ENCODE measurements around the gene FAM241B.

FAM241B gene

GRCh38 chr10:69641261-69641980, 11.4 kb downstream of the FAM241B start:
- H3K27me3 Mint-ChIP-seq = peaks cover 9% of the 10 kb centered on the region
- H3K4me1 Mint-ChIP-seq = no peaks in the 10 kb centered on the region
- peaks cover 3% of the 10 kb centered on the region for H3K9me3 Mint-ChIP-seq
- no peak for ATAC-seq
- no peak overlapping the region for H3K4me3 Mint-ChIP-seq
- H3K36me3 Mint-ChIP-seq = no peaks in the 10 kb centered on the region
- H3K27ac Mint-ChIP-seq = no peak overlapping the region

GRCh38 chr10:69642747-69643146, 12.7 kb downstream of the FAM241B start:
- H3K27ac Mint-ChIP-seq = no peak overlapping the region
- no peak for ATAC-seq
- H3K9me3 Mint-ChIP-seq = peaks cover 3% of the 10 kb centered on the region
- no peaks in the 10 kb centered on the region for H3K4me1 Mint-ChIP-seq
- peaks cover 9% of the 10 kb centered on the region for H3K27me3 Mint-ChIP-seq
- H3K36me3 Mint-ChIP-seq = no peaks in the 10 kb centered on the region
- no peak overlapping the region for H3K4me3 Mint-ChIP-seq

GRCh38 chr10:69643779-69644657, 14.0 kb downstream of the FAM241B start:
- ATAC-seq = no peak
- Mint-ChIP-seq H3K27ac (no peak overlapping the region), H3K9me3 (peaks cover 3% of the 10 kb centered on the region), H3K36me3 (no peaks in the 10 kb centered on the region), H3K27me3 (peaks cover 12% of the 10 kb centered on the region), H3K4me3 (no peak overlapping the region), H3K4me1 (no peaks in the 10 kb centered on the region)

- H3K9me3 Mint-ChIP-seq = peaks cover 3% of the 10 kb centered on the region
- H3K27ac Mint-ChIP-seq = no peak overlapping the region
- H3K27me3 Mint-ChIP-seq = peaks cover 16% of the 10 kb centered on the region
- no peak overlapping the region for H3K4me3 Mint-ChIP-seq
- no peaks in the 10 kb centered on the region for H3K36me3 Mint-ChIP-seq
- H3K4me1 Mint-ChIP-seq = no peaks in the 10 kb centered on the region
- ATAC-seq = no peak
These were observed 14.7 kb downstream of the FAM241B start for GRCh38 chr10:69644658-69645295.

GRCh38 chr10:69645296-69646184, 15.5 kb downstream of the FAM241B start:
- Mint-ChIP-seq H3K9me3 (peaks cover 3% of the 10 kb centered on the region), H3K27me3 (peaks cover 23% of the 10 kb centered on the region), H3K4me3 (no peak overlapping the region), H3K4me1 (no peaks in the 10 kb centered on the region), H3K36me3 (no peaks in the 10 kb centered on the region), H3K27ac (no peak overlapping the region)
- no peak for ATAC-seq

GRCh38 chr10:69646185-69647060, 16.4 kb downstream of the FAM241B start:
- no peak for ATAC-seq
- H3K4me1 Mint-ChIP-seq = no peaks in the 10 kb centered on the region
- no peak overlapping the region for H3K27ac Mint-ChIP-seq
- no peak overlapping the region for H3K4me3 Mint-ChIP-seq
- H3K27me3 Mint-ChIP-seq = peaks cover 32% of the 10 kb centered on the region
- no peaks in the 10 kb centered on the region for H3K36me3 Mint-ChIP-seq
- H3K9me3 Mint-ChIP-seq = peaks cover 3% of the 10 kb centered on the region

GRCh38 chr10:69647126-69647525, 17.1 kb downstream of the FAM241B start:
- no peaks in the 10 kb centered on the region for H3K4me1 Mint-ChIP-seq
- H3K4me3 Mint-ChIP-seq = no peak overlapping the region
- H3K27ac Mint-ChIP-seq = no peak overlapping the region
- peaks cover 32% of the 10 kb centered on the region for H3K27me3 Mint-ChIP-seq
- no peaks in the 10 kb centered on the region for H3K36me3 Mint-ChIP-seq
- peaks cover 3% of the 10 kb centered on the region for H3K9me3 Mint-ChIP-seq
- no peak for ATAC-seq

- no peak overlapping the region for H3K4me3 Mint-ChIP-seq
These were observed 17.8 kb downstream of the FAM241B start for GRCh38 chr10:69647819-69648218.

GRCh38 chr10:69648461-69648860, 18.4 kb downstream of the FAM241B start:
- Mint-ChIP-seq H3K36me3 (no peaks in the 10 kb centered on the region), H3K9me3 (no peaks in the 10 kb centered on the region), H3K27ac (no peak overlapping the region), H3K4me1 (no peaks in the 10 kb centered on the region), H3K4me3 (no peak overlapping the region), H3K27me3 (peaks cover 33% of the 10 kb centered on the region)
- ATAC-seq = peak; percentile 4

More at GRCh38 chr10:69647819-69648218, 17.8 kb downstream of the FAM241B start:
- no peaks in the 10 kb centered on the region for H3K36me3 Mint-ChIP-seq
- peaks cover 3% of the 10 kb centered on the region for H3K9me3 Mint-ChIP-seq
- ATAC-seq = no peak
- H3K4me1 Mint-ChIP-seq = no peaks in the 10 kb centered on the region
- peaks cover 32% of the 10 kb centered on the region for H3K27me3 Mint-ChIP-seq
- H3K27ac Mint-ChIP-seq = no peak overlapping the region

- Mint-ChIP-seq H3K36me3 (no peaks in the 10 kb centered on the region), H3K4me3 (no peak overlapping the region), H3K27me3 (peaks cover 45% of the 10 kb centered on the region), H3K4me1 (no peaks in the 10 kb centered on the region), H3K27ac (no peak overlapping the region), H3K9me3 (no peaks in the 10 kb centered on the region)
- no peak for ATAC-seq
These were observed 19.9 kb downstream of the FAM241B start for GRCh38 chr10:69649786-69650550.

GRCh38 chr10:69650589-69651261, 20.7 kb downstream of the FAM241B start:
- ATAC-seq = no peak
- H3K36me3 Mint-ChIP-seq = no peaks in the 10 kb centered on the region
- H3K27me3 Mint-ChIP-seq = peaks cover 47% of the 10 kb centered on the region
- no peaks in the 10 kb centered on the region for H3K9me3 Mint-ChIP-seq
- no peak overlapping the region for H3K4me3 Mint-ChIP-seq
- no peaks in the 10 kb centered on the region for H3K4me1 Mint-ChIP-seq
- no peak overlapping the region for H3K27ac Mint-ChIP-seq

- no peaks in the 10 kb centered on the region for H3K4me1 Mint-ChIP-seq
- no peak overlapping the region for H3K4me3 Mint-ChIP-seq
- H3K27ac Mint-ChIP-seq = no peak overlapping the region
- no peak for ATAC-seq
- peaks cover 53% of the 10 kb centered on the region for H3K27me3 Mint-ChIP-seq
- H3K36me3 Mint-ChIP-seq = no peaks in the 10 kb centered on the region
- H3K9me3 Mint-ChIP-seq = no peaks in the 10 kb centered on the region
These were observed 21.3 kb downstream of the FAM241B start for GRCh38 chr10:69651362-69651761.
